Gastrocnemius medialis (tissue), 4 donors: Measurements from ENCODE around the gene PDCD2L. TPM values are rescaled to one million over a fixed set of nuclear protein-coding genes. Genes with fewer than 3 reads are reported as not detected.
"Not testable (repeated sequence)": the region's sequence is repeated elsewhere in the genome, so short reads cannot be mapped to it uniquely, and the experiment has no call there.

Experiments
- ATAC-seq, 2 donors: fragments of 150-250 bp; one replicate each; pipeline ENCODE4 v1.9.1; 2016
- DNase-seq, 2 donors: peaks; one replicate each; pipeline ENCODE4 v3.0.0-alpha.2; 2019
- H3K27ac ChIP-seq, 4 donors: fragments of 200-600 bp; sonication (generic); 1 replicate in 1 of 4; 2 replicates in 3 of 4; pipeline ENCODE4 v1.5.1; 2016 to 2018; ENCODE audit warnings: mild to moderate bottlenecking in 2 of 4, moderate library complexity in 1 of 4
- H3K27me3 ChIP-seq, 3 donors: fragments of 200-600 bp; sonication (generic) in 2 of 3; 1 replicate in 1 of 3; 2 replicates in 2 of 3; pipeline versions ENCODE4 v1.5.1 to v1.6.0; 2016 to 2019; ENCODE audit warnings: mild to moderate bottlenecking in 1 of 3, moderate library complexity in 1 of 3
- H3K36me3 ChIP-seq, 2 donors: fragments of 200-600 bp; sonication (generic) in 1 of 2; one replicate each; pipeline ENCODE4 v1.5.1; 2017 to 2018
- H3K4me1 ChIP-seq, 2 donors: fragments of 200-600 bp; sonication (generic) in 1 of 2; one replicate each; pipeline ENCODE4 v1.5.1; 2016 to 2017; ENCODE audit warnings: mild to moderate bottlenecking in 2 of 2
- H3K4me3 ChIP-seq, 4 donors: fragments of 200-600 bp; sonication (generic) in 3 of 4; 1 replicate in 1 of 4; 2 replicates in 3 of 4; pipeline ENCODE4 v1.5.1; 2016 to 2019; ENCODE audit warnings: mild to moderate bottlenecking in 2 of 4
- H3K9me3 ChIP-seq, 3 donors: fragments of 200-600 bp; sonication (generic) in 2 of 3; 1 replicate in 1 of 3; 2 replicates in 2 of 3; pipeline ENCODE4 v1.5.1; 2016 to 2019
- CTCF ChIP-seq, 5 experiments: fragments of 450-650 bp in 3 of 5; fragments of 200-600 bp in 2 of 5; sonication (generic) in 2 of 5; IDR thresholded peaks in 4 of 5; conservative IDR thresholded peaks in 1 of 5; 1 replicate in 4 of 5; 2 replicates in 1 of 5; pipeline ENCODE4 v1.5.1; 2016 to 2019; ENCODE audit warnings: antibody characterized with exemption in 5 of 5, mild to moderate bottlenecking in 3 of 5, moderate library complexity in 3 of 5
- POLR2A ChIP-seq, 2 donors: fragments of 450-650 bp; IDR thresholded peaks; one replicate each; pipeline ENCODE4 v1.6.1; 2017; ENCODE audit warnings: antibody characterized with exemption in 2 of 2, mild to moderate bottlenecking in 2 of 2, moderate library complexity in 2 of 2
- in situ Hi-C, 4 donors: fragments of 200-750 bp; cut with MboI; loops; one replicate each; pipeline versions ENCODE4 v1.15.0 to v1.8.0; 2017; ENCODE audit warnings: low sequenced_read_pairs in 4 of 4
- intact Hi-C: fragments of 100-400 bp; cut with DNase I; formaldehyde crosslinking; loops from one replicate; pipeline ENCODE4 v1.15.1; 2023; ENCODE audit warnings: low total_unique reads
- total RNA-seq, 4 donors: library from RNA; depleted of rRNA; stranded (reverse); fragments of >200 nt; gene quantifications; one replicate each; pipeline versions ENCODE4 v1.1.0 to v1.2.3, GENCODE V29; 2016

Gene PDCD2L
- total RNA-seq, 4 donors from 2014 or later = 18.1 to 49.8 (median 25.1) TPM

- in situ Hi-C loops (no loop called here), intact Hi-C loops (no loop called here)
- H3K27me3 ChIP-seq = no peaks in the 10 kb centered on the region
- H3K27ac ChIP-seq = peak overlapping the region in 1 of 4 donors; percentile 87
- H3K36me3 ChIP-seq = peaks cover 0 to 81% of the 10 kb centered on the region in 2 donors
- TF ChIP-seq CTCF (IDR thresholded peaks at IDR 0.05 in 4 of 5, conservative IDR thresholded peaks at IDR 0.05 in 1 of 5) = no peak
- no peak for TF ChIP-seq POLR2A (IDR thresholded peaks at IDR 0.05)
- no peak for ATAC-seq
- H3K4me1 ChIP-seq = peaks cover 7 to 8% of the 10 kb centered on the region in 2 donors
- no peak for DNase-seq
- no peak overlapping the region for H3K4me3 ChIP-seq
- no peaks in the 10 kb centered on the region for H3K9me3 ChIP-seq
These were observed 17.4 kb upstream of the PDCD2L start for GRCh38 chr19:34386645-34387445.

- no peak for DNase-seq
- no peaks in the 10 kb centered on the region for H3K9me3 ChIP-seq
- intact Hi-C loops = no loop called here
- H3K4me3 ChIP-seq = no peak overlapping the region
- peaks cover 0 to 81% of the 10 kb centered on the region in 2 donors for H3K36me3 ChIP-seq
- peaks cover 1 to 4% of the 10 kb centered on the region in 2 donors for H3K4me1 ChIP-seq
- H3K27ac ChIP-seq = no peak overlapping the region
- no peaks in the 10 kb centered on the region for H3K27me3 ChIP-seq
- in situ Hi-C loops = no loop called here
- ATAC-seq = no peak
- TF ChIP-seq POLR2A (IDR thresholded peaks at IDR 0.05) (no peak), CTCF (IDR thresholded peaks at IDR 0.05 in 4 of 5, conservative IDR thresholded peaks at IDR 0.05 in 1 of 5) (no peak)
These were observed 16.8 kb upstream of the PDCD2L start for GRCh38 chr19:34387446-34387810.

GRCh38 chr19:34388745-34389144, 15.5 kb upstream of the PDCD2L start:
- intact Hi-C loops, DNase-seq, ATAC-seq, in situ Hi-C loops, H3K9me3 ChIP-seq, H3K4me3 ChIP-seq, H3K27me3 ChIP-seq: not testable (repeated sequence)
- Histone ChIP-seq H3K36me3 (peaks cover 0 to 74% of the 10 kb centered on the region in 2 donors), H3K27ac (peak overlapping the region in 1 of 4 donors; percentile 50), H3K4me1 (peaks cover 6 to 13% of the 10 kb centered on the region in 2 donors)

GRCh38 chr19:34391813-34392212, 12.4 kb upstream of the PDCD2L start:
- DNase-seq (no peak), ATAC-seq (peak in 1 of 2 donors; percentile 40)
- intact Hi-C loops = no loop called here
- TF ChIP-seq POLR2A (IDR thresholded peaks at IDR 0.05) (no peak), CTCF (IDR thresholded peaks at IDR 0.05 in 4 of 5, conservative IDR thresholded peaks at IDR 0.05 in 1 of 5) (no peak)
- Histone ChIP-seq H3K27me3 (no peaks in the 10 kb centered on the region), H3K4me1 (peaks cover 6 to 16% of the 10 kb centered on the region in 2 donors), H3K9me3 (no peaks in the 10 kb centered on the region), H3K36me3 (peaks cover 0 to 72% of the 10 kb centered on the region in 2 donors), H3K27ac (peak overlapping the region in 1 of 4 donors; percentile 77), H3K4me3 (no peak overlapping the region)
- in situ Hi-C loops = no loop called here

GRCh38 chr19:34393031-34393430, 11.2 kb upstream of the PDCD2L start:
- Histone ChIP-seq H3K36me3 (peaks cover 0 to 80% of the 10 kb centered on the region in 2 donors), H3K9me3 (no peaks in the 10 kb centered on the region), H3K27ac (peak overlapping the region; percentile 13 to 77 (median 26)), H3K4me3 (no peak overlapping the region), H3K4me1 (peaks cover 6 to 16% of the 10 kb centered on the region in 2 donors), H3K27me3 (no peaks in the 10 kb centered on the region)
- ATAC-seq = peak in 1 of 2 donors; percentile 11
- intact Hi-C loops = no loop called here
- no peak for TF ChIP-seq POLR2A (IDR thresholded peaks at IDR 0.05)
- no peak for TF ChIP-seq CTCF (IDR thresholded peaks at IDR 0.05 in 4 of 5, conservative IDR thresholded peaks at IDR 0.05 in 1 of 5)
- in situ Hi-C loops = no loop called here
- DNase-seq = no peak
